RWPE2 (cell line): ENCODE measurements around the gene SPATA4.
"Not testable (repeated sequence)": the region's sequence is repeated elsewhere in the genome, so short reads cannot be mapped to it uniquely, and the experiment has no call there.

Experiments used
- ATAC-seq: fragments of 200-7000 bp; cut with Tn5 transposase; 3 replicates; pipeline ENCODE4 v1.9.1; 2021; ENCODE audit warnings: low read depth
- DNase-seq: peaks from one replicate; pipeline ENCODE4 v3.0.0-alpha.2; 2020; ENCODE audit warnings: low spot score
- H3K27ac ChIP-seq: fragments of 450-650 bp; 2 replicates; pipeline ENCODE4 v1.5.1; 2017; ENCODE audit warnings: mild to moderate bottlenecking; ENCODE audit not compliant: poor library complexity, severe bottlenecking
- H3K27me3 ChIP-seq: fragments of 250-450 bp; sonication (Bioruptor Pico); 2 replicates; pipeline ENCODE4 v1.5.1; 2021; ENCODE audit warnings: mild to moderate bottlenecking, moderate library complexity; ENCODE audit not compliant: insufficient read depth, poor library complexity, severe bottlenecking
- H3K36me3 ChIP-seq: fragments of 250-450 bp; sonication (Bioruptor Pico); 2 replicates; pipeline ENCODE4 v1.5.1; 2020; ENCODE audit warnings: low read depth, mild to moderate bottlenecking, moderate library complexity
- H3K4me1 ChIP-seq: fragments of 250-450 bp; sonication (Bioruptor Pico); 2 replicates; pipeline ENCODE4 v1.5.1; 2021; ENCODE audit warnings: mild to moderate bottlenecking, moderate library complexity; ENCODE audit not compliant: insufficient read depth, poor library complexity, severe bottlenecking
- H3K4me3 ChIP-seq: fragments of 250-450 bp; sonication (Bioruptor Pico); 2 replicates; pipeline ENCODE4 v1.5.1; 2021; ENCODE audit warnings: mild to moderate bottlenecking, moderate library complexity; ENCODE audit not compliant: severe bottlenecking
- H3K9me3 ChIP-seq: fragments of 250-450 bp; sonication (Bioruptor Pico); 2 replicates; pipeline ENCODE4 v1.5.1; 2021; ENCODE audit warnings: mild to moderate bottlenecking, moderate library complexity; ENCODE audit not compliant: severe bottlenecking
- TF ChIP-seq, protein P1 (sequence below): fragments of 450-650 bp; IDR thresholded peaks from one replicate; pipeline ENCODE4 v1.5.1; 2017; ENCODE audit warnings: mild to moderate bottlenecking, moderate library complexity; ENCODE audit not compliant: poor library complexity, severe bottlenecking

The SPATA4 gene

DNA sequence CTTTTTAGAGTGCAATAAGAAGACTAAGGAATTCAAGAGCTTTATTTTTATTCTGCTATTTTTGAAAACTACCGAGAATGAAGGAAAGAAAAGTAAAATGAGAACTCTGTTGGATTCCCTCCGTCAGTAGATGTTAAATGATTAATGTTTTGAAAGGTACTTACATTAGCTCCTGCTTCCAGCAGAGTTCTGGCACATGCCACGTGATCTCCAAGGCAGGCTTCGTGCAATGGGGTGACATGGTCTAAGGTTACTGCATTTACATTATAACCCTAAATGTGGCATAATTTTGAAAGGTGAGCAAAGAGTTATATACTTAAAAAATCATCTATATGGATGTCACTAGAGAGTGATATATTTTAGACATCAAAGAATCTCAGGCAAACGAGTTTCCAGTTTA lies 26.8 kb upstream of the SPATA4 start:
- no peaks in the 10 kb centered on the region for H3K4me1 ChIP-seq
- DNase-seq: no peak
- H3K4me3 ChIP-seq: no peak overlapping the region
- no peaks in the 10 kb centered on the region for H3K9me3 ChIP-seq
- TF ChIP-seq, protein P1, sequence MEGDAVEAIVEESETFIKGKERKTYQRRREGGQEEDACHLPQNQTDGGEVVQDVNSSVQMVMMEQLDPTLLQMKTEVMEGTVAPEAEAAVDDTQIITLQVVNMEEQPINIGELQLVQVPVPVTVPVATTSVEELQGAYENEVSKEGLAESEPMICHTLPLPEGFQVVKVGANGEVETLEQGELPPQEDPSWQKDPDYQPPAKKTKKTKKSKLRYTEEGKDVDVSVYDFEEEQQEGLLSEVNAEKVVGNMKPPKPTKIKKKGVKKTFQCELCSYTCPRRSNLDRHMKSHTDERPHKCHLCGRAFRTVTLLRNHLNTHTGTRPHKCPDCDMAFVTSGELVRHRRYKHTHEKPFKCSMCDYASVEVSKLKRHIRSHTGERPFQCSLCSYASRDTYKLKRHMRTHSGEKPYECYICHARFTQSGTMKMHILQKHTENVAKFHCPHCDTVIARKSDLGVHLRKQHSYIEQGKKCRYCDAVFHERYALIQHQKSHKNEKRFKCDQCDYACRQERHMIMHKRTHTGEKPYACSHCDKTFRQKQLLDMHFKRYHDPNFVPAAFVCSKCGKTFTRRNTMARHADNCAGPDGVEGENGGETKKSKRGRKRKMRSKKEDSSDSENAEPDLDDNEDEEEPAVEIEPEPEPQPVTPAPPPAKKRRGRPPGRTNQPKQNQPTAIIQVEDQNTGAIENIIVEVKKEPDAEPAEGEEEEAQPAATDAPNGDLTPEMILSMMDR: no peak
- no peak for ATAC-seq
- no peaks in the 10 kb centered on the region for H3K27me3 ChIP-seq
- H3K36me3 ChIP-seq: no peaks in the 10 kb centered on the region
- H3K27ac ChIP-seq: no peak overlapping the region

DNA sequence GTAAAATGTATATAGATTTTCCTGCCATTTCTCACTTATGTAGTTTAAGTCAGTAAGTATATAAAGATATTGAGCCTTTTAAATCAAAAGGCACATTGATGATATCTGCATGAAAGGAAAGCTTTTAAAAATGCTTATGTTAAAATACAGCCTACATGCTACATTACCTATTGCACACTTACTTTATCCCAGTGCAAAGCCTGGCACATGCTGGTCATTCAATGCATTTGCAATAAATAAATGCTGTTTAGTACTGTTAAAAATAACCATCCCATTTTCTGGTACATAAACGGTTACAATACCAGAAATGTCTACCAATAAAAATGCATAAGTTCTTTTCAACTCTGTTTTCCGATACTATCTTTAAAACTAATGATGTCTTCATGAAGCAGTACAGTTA lies 22.1 kb upstream of the SPATA4 start:
- no peak for ATAC-seq
- DNase-seq: no peak

DNA sequence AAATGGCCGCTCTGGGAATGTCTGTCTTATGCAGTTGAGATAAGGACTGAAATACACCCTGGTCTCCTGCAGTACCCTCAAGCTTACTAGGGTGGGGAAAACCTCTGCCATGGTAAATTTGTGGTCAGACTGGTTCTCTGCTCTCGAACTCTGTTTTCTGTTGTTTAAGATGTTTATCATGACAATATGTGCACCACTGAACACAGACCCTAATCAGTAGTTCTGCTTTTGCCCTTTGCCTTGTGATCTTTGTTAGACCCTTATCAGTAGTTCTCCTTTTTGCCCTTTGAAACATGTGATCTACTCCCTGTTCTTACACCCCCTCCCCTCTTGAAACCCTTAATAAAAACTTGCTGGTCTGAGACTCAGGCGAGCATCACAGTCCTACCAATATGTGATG lies 17.0 kb upstream of the SPATA4 start:
- H3K36me3 ChIP-seq, DNase-seq, H3K27me3 ChIP-seq, ATAC-seq, H3K9me3 ChIP-seq, H3K4me3 ChIP-seq, H3K27ac ChIP-seq, H3K4me1 ChIP-seq: not testable (repeated sequence)

More for the DNA sequence above, 22.1 kb upstream of the SPATA4 start:
- Histone ChIP-seq H3K9me3 (no peaks in the 10 kb centered on the region), H3K27me3 (no peaks in the 10 kb centered on the region), H3K27ac (no peak overlapping the region), H3K4me1 (no peaks in the 10 kb centered on the region), H3K36me3 (no peaks in the 10 kb centered on the region), H3K4me3 (no peak overlapping the region)
- TF ChIP-seq, protein P1: peak; percentile 14

DNA sequence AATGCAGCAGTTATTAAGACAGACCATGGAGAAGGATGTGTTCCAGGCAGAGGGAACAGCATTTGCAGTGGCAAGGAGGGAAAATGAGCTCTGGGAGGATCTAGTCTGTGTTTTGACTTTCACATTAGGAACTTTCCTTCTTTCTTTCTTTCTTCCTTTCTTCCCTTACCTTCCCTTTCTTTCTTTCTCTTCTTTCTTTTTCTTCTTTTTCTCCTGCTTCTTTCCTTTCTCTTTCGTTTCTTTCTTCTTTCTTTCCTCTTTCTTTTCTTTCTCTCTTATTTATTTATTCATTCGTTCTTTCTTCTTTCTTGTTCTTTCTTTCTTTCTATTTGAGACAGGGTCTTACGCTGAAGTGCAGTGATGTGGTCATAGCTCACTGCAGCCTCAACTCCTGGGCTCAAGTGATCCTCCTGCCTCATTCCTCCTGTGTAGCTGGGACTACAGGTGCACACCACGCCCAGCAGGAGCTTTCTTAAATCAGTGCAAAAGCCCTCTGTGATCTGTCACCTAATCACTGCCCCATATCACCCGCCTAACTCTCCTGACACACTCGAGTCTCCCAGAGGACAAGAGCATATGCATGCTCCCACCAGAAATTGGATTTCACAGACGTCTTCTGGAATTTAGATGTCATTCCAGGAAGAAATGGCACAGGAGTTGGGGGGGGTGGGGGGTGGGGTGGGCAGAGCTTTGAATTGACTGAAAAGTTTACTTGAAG lies 15.4 kb upstream of the SPATA4 start:
- TF ChIP-seq, protein P1: no peak
- DNase-seq (no peak), ATAC-seq (no peak)
- H3K4me1 ChIP-seq: no peaks in the 10 kb centered on the region
- no peaks in the 10 kb centered on the region for H3K36me3 ChIP-seq
- no peaks in the 10 kb centered on the region for H3K9me3 ChIP-seq
- H3K4me3 ChIP-seq: no peak overlapping the region
- H3K27me3 ChIP-seq: no peaks in the 10 kb centered on the region
- no peak overlapping the region for H3K27ac ChIP-seq

- TF ChIP-seq, protein P1: no peak
- ATAC-seq: no peak
- no peak overlapping the region for H3K27ac ChIP-seq
- H3K4me1 ChIP-seq: no peaks in the 10 kb centered on the region
- H3K27me3 ChIP-seq: no peaks in the 10 kb centered on the region
- no peaks in the 10 kb centered on the region for H3K9me3 ChIP-seq
- no peak for DNase-seq
- H3K36me3 ChIP-seq: no peaks in the 10 kb centered on the region
- H3K4me3 ChIP-seq: no peak overlapping the region
Observed at GRCh38 chr4:176210101-176210500, 14.7 kb upstream of the SPATA4 start.
